IMR-90 (cell line): ENCODE results near the gene SLX9. TPM values are rescaled to one million over a fixed set of nuclear protein-coding genes. Genes with fewer than 3 reads are reported as not detected.
A peak's percentile ranks its signal among the peaks of the same experiment; 100 is the strongest.
"Not testable (repeated sequence)": the region's sequence is repeated elsewhere in the genome, so short reads cannot be mapped to it uniquely, and the experiment has no call there.

Experiments used
- ATAC-seq: fragments of 200-7000 bp; cut with Tn5 transposase; 2 replicates; pipeline ENCODE4 v1.9.1; 2020; ENCODE audit warnings: low read depth, mild to moderate bottlenecking, moderate library complexity
- BruUV-seq: library from RNA; stranded (reverse); fragments of 400-500 nt; replicated peaks from 2 replicates; lab custom pipeline; 2021; lab: Mats Ljungman, UMichigan
- CTCF ChIA-PET: fragments of 300-600 bp; formaldehyde crosslinking; extraction: SDS; loops from one replicate; lab custom pipeline; 2021; ENCODE audit warnings: antibody characterized with exemption; lab: Yijun Ruan, JAX
- POLR2A ChIA-PET: fragments of 300-600 bp; sonication (Branson Sonifier 250); formaldehyde crosslinking; loops from one replicate; lab custom pipeline; 2022; ENCODE audit warnings: antibody characterized with exemption; ENCODE audit not compliant: unreplicated experiment; lab: Charles Lee
- DNase-seq: peaks from one replicate; pipeline ENCODE4 v3.0.0; 2013
- H2AFZ ChIP-seq: replicated peaks from 2 replicates; pipeline ENCODE3; 2013; ENCODE audit warnings: low read length, mild to moderate bottlenecking; ENCODE audit not compliant: poor library complexity
- H2AK5ac ChIP-seq: 2 replicates; pipeline ENCODE4 v1.6.1; 2013; ENCODE audit warnings: low read depth, low read length, inconsistent platforms
- H2AK9ac ChIP-seq: replicated peaks from 2 replicates; pipeline ENCODE3; 2013; ENCODE audit warnings: mild to moderate bottlenecking, low read depth, low read length, moderate library complexity; ENCODE audit not compliant: poor library complexity
- H2BK120ac ChIP-seq: 2 replicates; pipeline ENCODE4 v1.6.1; 2013; ENCODE audit warnings: low read depth, low read length, inconsistent platforms
- H2BK15ac ChIP-seq: 3 replicates; pipeline ENCODE4 v1.6.1; 2013; ENCODE audit warnings: low read depth, low read length, inconsistent platforms
- H2BK20ac ChIP-seq: 2 replicates; pipeline ENCODE4 v1.6.1; 2013; ENCODE audit warnings: low read depth, mild to moderate bottlenecking, inconsistent platforms, low read length, moderate library complexity
- H2BK5ac ChIP-seq: 2 replicates; pipeline ENCODE4 v1.6.1; 2013; ENCODE audit warnings: mild to moderate bottlenecking, low read depth, low read length, inconsistent platforms; ENCODE audit not compliant: poor library complexity, severe bottlenecking
- H3K14ac ChIP-seq: replicated peaks from 2 replicates; pipeline ENCODE4 v1.6.1; 2013; ENCODE audit warnings: low read depth, low read length, inconsistent platforms
- H3K18ac ChIP-seq: 2 replicates; pipeline ENCODE4 v1.6.1; 2013; ENCODE audit warnings: low read depth, low read length, control low read depth
- H3K23ac ChIP-seq: 2 replicates; pipeline ENCODE4 v1.6.1; 2013; ENCODE audit warnings: low read depth, low read length, inconsistent platforms
- H3K27ac ChIP-seq: 2 replicates; pipeline ENCODE4 v1.5.1; 2013; ENCODE audit warnings: mild to moderate bottlenecking, control low read depth, low read length; ENCODE audit not compliant: insufficient read depth
- H3K27me3 ChIP-seq: 2 replicates; pipeline ENCODE4 v1.6.1; 2013; ENCODE audit warnings: low read length; ENCODE audit not compliant: control insufficient read depth, insufficient read depth
- H3K36me3 ChIP-seq: 2 replicates; pipeline ENCODE4 v1.6.1; 2013; ENCODE audit warnings: low read length, mixed read lengths; ENCODE audit not compliant: control insufficient read depth, insufficient read depth
- H3K4ac ChIP-seq: 2 replicates; pipeline ENCODE4 v1.6.1; 2013; ENCODE audit warnings: low read depth, low read length, inconsistent platforms
- H3K4me1 ChIP-seq: 2 replicates; pipeline ENCODE4 v1.6.1; 2013; ENCODE audit warnings: low read length, mixed read lengths; ENCODE audit not compliant: control insufficient read depth, insufficient read depth
- H3K4me2 ChIP-seq: 2 replicates; pipeline ENCODE4 v1.6.1; 2013; ENCODE audit warnings: low read depth, mild to moderate bottlenecking, control low read depth, low read length, moderate library complexity
- H3K4me3 ChIP-seq: 2 replicates; pipeline ENCODE4 v1.5.1; 2013; ENCODE audit warnings: low read depth, mild to moderate bottlenecking, control low read depth, low read length, moderate library complexity; ENCODE audit not compliant: insufficient read depth
- H3K56ac ChIP-seq: 2 replicates; pipeline ENCODE4 v1.6.1; 2013; ENCODE audit warnings: low read length, inconsistent platforms; ENCODE audit not compliant: insufficient read depth; ENCODE audit errors: extremely low read depth
- H3K79me1 ChIP-seq, 2 experiments: 2 replicates each; pipeline ENCODE4 v1.6.1; 2013; ENCODE audit warnings: low read length in 2 of 2, inconsistent platforms in 1 of 2, low read depth in 1 of 2
- H3K9ac ChIP-seq: 2 replicates; pipeline ENCODE4 v1.6.1; 2013; ENCODE audit warnings: low read depth, low read length, control low read depth
- H3K9me1 ChIP-seq: 2 replicates; pipeline ENCODE4 v1.6.1; 2013; ENCODE audit warnings: low read length, inconsistent platforms; ENCODE audit not compliant: insufficient read depth
- H3K9me3 ChIP-seq: 2 replicates; pipeline ENCODE4 v1.6.1; 2013; ENCODE audit warnings: low read length; ENCODE audit not compliant: control insufficient read depth, insufficient read depth
- H4K20me1 ChIP-seq: 2 replicates; pipeline ENCODE4 v1.6.1; 2013; ENCODE audit warnings: low read length, inconsistent platforms; ENCODE audit not compliant: insufficient read depth
- H4K5ac ChIP-seq: 2 replicates; pipeline ENCODE4 v1.6.1; 2013; ENCODE audit warnings: mild to moderate bottlenecking, low read depth, low read length, control low read depth
- H4K8ac ChIP-seq, 2 experiments: 2 replicates each; pipeline ENCODE4 v1.6.1; 2013; ENCODE audit warnings: low read depth in 2 of 2, low read length in 2 of 2, control low read depth in 1 of 2, inconsistent platforms in 1 of 2
- H4K91ac ChIP-seq: 2 replicates; pipeline ENCODE4 v1.6.1; 2013; ENCODE audit warnings: low read depth, low read length, inconsistent platforms; ENCODE audit not compliant: insufficient read depth
- WGBS, 2 experiments: methylation state at CpG; one replicate each; pipeline versions ENCODE4 v1.1.5 to v1.1.7; 2013; ENCODE audit warnings: missing lambda C conversion rate in 2 of 2; ENCODE audit not compliant: insufficient read length in 1 of 2; ENCODE audit errors: extremely low coverage in 2 of 2; 5-methylcytosine and 5-hydroxymethylcytosine counted together
- dilution Hi-C: fragments of 300-500 bp; cut with HindIII; formaldehyde crosslinking; loops from one replicate; pipeline ENCODE4 v1.14.3; 2018; ENCODE audit warnings: low sequenced_read_pairs; ENCODE audit not compliant: unreplicated experiment
- in situ Hi-C: fragments of 300-500 bp; cut with MboI; formaldehyde crosslinking; loops from 3 replicates; pipeline ENCODE4 v1.14.3; 2019; ENCODE audit warnings: low sequenced_read_pairs, inconsistent platforms, mixed read lengths
- intact Hi-C: fragments of 100-400 bp; cut with micrococcal nuclease; formaldehyde crosslinking; loops from 2 replicates; pipeline ENCODE4 v1.10.0; 2022
- polyA plus RNA-seq, 3 experiments: library from polyadenylated mRNA; depleted of rRNA; stranded (reverse); fragments of >200 nt; gene quantifications; 2 replicates each; pipeline ENCODE4 v1.2.3, GENCODE V29; 2012; ENCODE audit warnings: low replicate concordance in 1 of 3
- total RNA-seq: library from RNA; depleted of rRNA; stranded (reverse); fragments of >200 nt; gene quantifications from 2 replicates; pipeline ENCODE4 v1.2.3, GENCODE V29; 2012

Gene SLX9
- total and polyA plus RNA-seq, 2 of the 4 experiments (the other 2 are of a cell fraction): 10.4 to 21.7 TPM

DNA sequence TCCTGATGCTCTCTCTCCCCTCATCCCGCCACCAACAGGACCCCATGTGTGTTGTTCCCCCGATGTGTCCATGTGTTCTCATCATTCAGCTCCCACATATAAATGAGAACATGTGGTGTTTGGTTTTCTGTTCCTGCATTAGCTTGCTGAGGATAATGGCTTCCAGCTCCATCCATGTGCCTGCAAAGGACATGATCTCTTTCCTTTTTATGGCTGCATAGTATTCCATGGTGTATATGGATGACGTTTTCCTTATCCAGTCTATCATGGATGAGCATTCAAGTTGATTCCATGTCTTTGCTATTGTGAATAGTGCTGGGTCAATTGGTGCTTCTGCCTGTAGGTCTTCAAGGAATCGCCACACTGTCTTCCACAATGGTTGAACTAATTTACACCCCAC lies 84.7 kb downstream of the SLX9 start:
- H3K4me2 ChIP-seq, intact Hi-C loops, H2BK120ac ChIP-seq, H3K18ac ChIP-seq, H3K4ac ChIP-seq, H2AK9ac ChIP-seq, BruUV-seq, H4K91ac ChIP-seq, H2AFZ ChIP-seq, H3K79me1 ChIP-seq, H4K20me1 ChIP-seq, POLR2A ChIA-PET, in situ Hi-C loops, H4K5ac ChIP-seq, H3K27ac ChIP-seq, H3K27me3 ChIP-seq, H3K56ac ChIP-seq, ATAC-seq, H2AK5ac ChIP-seq, H2BK5ac ChIP-seq, CTCF ChIA-PET, dilution Hi-C loops, H3K4me3 ChIP-seq, H3K14ac ChIP-seq, H3K9me3 ChIP-seq, DNase-seq, H4K8ac ChIP-seq, H3K36me3 ChIP-seq, H3K23ac ChIP-seq, H3K9ac ChIP-seq, H2BK20ac ChIP-seq, H3K9me1 ChIP-seq, H3K4me1 ChIP-seq: not testable (repeated sequence)
- WGBS, 2 experiments: no CpG with 5 or more reads among the region's 4 CpGs
- 0 out of 3 replicates have a peak overlapping the region, but pooled peaks have one; percentile 22 for H2BK15ac ChIP-seq
